Measurements from ENCODE around the gene FAHD2A.

GRCh38 chr2:95392320-95392719, 10.2 kb upstream of the FAHD2A start:
- TF ChIP-seq CTCF (IDR thresholded peaks at IDR 0.05; ENCODE audit: low read depth, low read length, poor library complexity, severe bottlenecking): no peak
- TF ChIP-seq EZH2phosphoT487 (IDR thresholded peaks at IDR 0.05; ENCODE audit: borderline replicate concordance, low read length): no peak
